ENCODE data around the gene XPNPEP3. TPM values are rescaled to one million over a fixed set of nuclear protein-coding genes. Genes with fewer than 3 reads are reported as not detected.

Gene XPNPEP3
- 10 to 100 TPM in 1 of 2 donors, 1 to 10 TPM in 1; 9.5 to 12.6 TPM for total RNA-seq
- 10 to 100 TPM in 1 of 2 donors, 1 to 10 TPM in 1; 9.2 to 11.6 TPM for polyA plus RNA-seq (ENCODE audit: insufficient read length in 2 of 2)
- long read RNA-seq, donor 1, full-length matches to known transcripts, result 2 of 2 reads
- long read RNA-seq, donor 1, partial matches to known transcripts, result 0 of 2 reads
- long read RNA-seq, donor 1, other reads (novel, unspliced or antisense), result 0 of 2 reads
- long read RNA-seq, donor 2, partial matches to known transcripts, result 0 of 1 reads
- long read RNA-seq, donor 2, other reads (novel, unspliced or antisense), result 0 of 1 reads
- long read RNA-seq, donor 3, result 0 reads
- long read RNA-seq, donor 4, partial matches to known transcripts, result 0 of 1 reads
- long read RNA-seq, donor 4, other reads (novel, unspliced or antisense), result 0 of 1 reads

GRCh38 chr22:40856513-40857308, at the start of gene XPNPEP3, which contains the start of gene ST13:
TSS of gene XPNPEP3 (plus strand) at chr22:40857148. CDS start at chr22:40857182, 34 bp downstream.
TSS of gene ST13 (minus strand) at chr22:40856639. CDS start at chr22:40856540, 99 bp downstream.
- WGBS (ENCODE audit: insufficient coverage), result under 1% methylated on average over 61 of the region's 63 CpGs
- peak within 1 kb of the TSS; percentile 99 for H3K27ac ChIP-seq (ENCODE audit: low read depth, low read length)
- H3K36me3 ChIP-seq (ENCODE audit: control insufficient read depth, insufficient read depth, low read length), result no peaks in the 10 kb centered on the region
- DNase-seq (ENCODE audit: low read depth in 4 of 6, low spot score in 6 of 6), result peak; percentile 91 to 99 (median 95)
- H3K4me1 ChIP-seq (ENCODE audit: control insufficient read depth, insufficient read depth, low read length), result peaks cover 9% of the 10 kb centered on the region
- no peaks in the 10 kb centered on the region for H3K27me3 ChIP-seq (ENCODE audit: control insufficient read depth, insufficient read depth, low read length)
- no peaks in the 10 kb centered on the region for H3K9me3 ChIP-seq (ENCODE audit: control insufficient read depth, insufficient read depth, low read length)
- H3K4me3 ChIP-seq (ENCODE audit: low read depth, low read length), result peak within 1 kb of the TSS; percentile 82

- Histone ChIP-seq H3K9me3 (ENCODE audit: control insufficient read depth, insufficient read depth, low read length) (no peaks in the 10 kb centered on the region), H3K4me1 (ENCODE audit: control insufficient read depth, insufficient read depth, low read length) (no peaks in the 10 kb centered on the region), H3K4me3 (ENCODE audit: low read depth, low read length) (no peak overlapping the region), H3K27me3 (ENCODE audit: control insufficient read depth, insufficient read depth, low read length) (no peaks in the 10 kb centered on the region), H3K36me3 (ENCODE audit: control insufficient read depth, insufficient read depth, low read length) (peaks cover 7% of the 10 kb centered on the region), H3K27ac (ENCODE audit: low read depth, low read length) (no peak overlapping the region)
- 67% methylated on average over 1 of the region's 6 CpGs for WGBS (ENCODE audit: insufficient coverage)
- DNase-seq (ENCODE audit: low read depth in 4 of 6, low spot score in 6 of 6), result peak in 1 of 6 donors; percentile 73
These were observed 48.7 kb upstream of the XPNPEP3 start for GRCh38 chr22:40808018-40808841.

- H3K4me3 ChIP-seq (ENCODE audit: low read depth, low read length), result no peak overlapping the region
- no peak for DNase-seq (ENCODE audit: low read depth in 4 of 6, low spot score in 6 of 6)
- no peaks in the 10 kb centered on the region for H3K9me3 ChIP-seq (ENCODE audit: control insufficient read depth, insufficient read depth, low read length)
- H3K4me1 ChIP-seq (ENCODE audit: control insufficient read depth, insufficient read depth, low read length), result peaks cover 9% of the 10 kb centered on the region
- no peak overlapping the region for H3K27ac ChIP-seq (ENCODE audit: low read depth, low read length)
- H3K36me3 ChIP-seq (ENCODE audit: control insufficient read depth, insufficient read depth, low read length), result peaks cover 4% of the 10 kb centered on the region
- no peaks in the 10 kb centered on the region for H3K27me3 ChIP-seq (ENCODE audit: control insufficient read depth, insufficient read depth, low read length)
These were observed 43.0 kb upstream of the XPNPEP3 start for GRCh38 chr22:40813912-40814315.

GRCh38 chr22:40817737-40818136, 39.2 kb upstream of the XPNPEP3 start:
- H3K36me3 ChIP-seq (ENCODE audit: control insufficient read depth, insufficient read depth, low read length), result peaks cover 6% of the 10 kb centered on the region
- H3K9me3 ChIP-seq (ENCODE audit: control insufficient read depth, insufficient read depth, low read length), result no peaks in the 10 kb centered on the region
- H3K4me3 ChIP-seq (ENCODE audit: low read depth, low read length), result no peak overlapping the region
- peaks cover 9% of the 10 kb centered on the region for H3K4me1 ChIP-seq (ENCODE audit: control insufficient read depth, insufficient read depth, low read length)
- H3K27ac ChIP-seq (ENCODE audit: low read depth, low read length), result no peak overlapping the region
- DNase-seq (ENCODE audit: low read depth in 4 of 6, low spot score in 6 of 6), result no peak
- H3K27me3 ChIP-seq (ENCODE audit: control insufficient read depth, insufficient read depth, low read length), result no peaks in the 10 kb centered on the region
- WGBS (ENCODE audit: insufficient coverage), result 91% methylated on average over 4 of the region's 4 CpGs

GRCh38 chr22:40818192-40818746, 38.7 kb upstream of the XPNPEP3 start:
- no peak for DNase-seq (ENCODE audit: low read depth in 4 of 6, low spot score in 6 of 6)
- H3K4me1 ChIP-seq (ENCODE audit: control insufficient read depth, insufficient read depth, low read length), result peaks cover 9% of the 10 kb centered on the region
- no peak overlapping the region for H3K27ac ChIP-seq (ENCODE audit: low read depth, low read length)
- H3K27me3 ChIP-seq (ENCODE audit: control insufficient read depth, insufficient read depth, low read length), result no peaks in the 10 kb centered on the region
- H3K36me3 ChIP-seq (ENCODE audit: control insufficient read depth, insufficient read depth, low read length), result peaks cover 4% of the 10 kb centered on the region
- H3K4me3 ChIP-seq (ENCODE audit: low read depth, low read length), result peak overlapping the region; percentile 97
- H3K9me3 ChIP-seq (ENCODE audit: control insufficient read depth, insufficient read depth, low read length), result no peaks in the 10 kb centered on the region
- WGBS (ENCODE audit: insufficient coverage), result 64% methylated on average over 11 of the region's 14 CpGs

- Histone ChIP-seq H3K36me3 (ENCODE audit: control insufficient read depth, insufficient read depth, low read length) (peaks cover 5% of the 10 kb centered on the region), H3K9me3 (ENCODE audit: control insufficient read depth, insufficient read depth, low read length) (no peaks in the 10 kb centered on the region), H3K4me3 (ENCODE audit: low read depth, low read length) (peak within 1 kb of the TSS; percentile 97), H3K27me3 (ENCODE audit: control insufficient read depth, insufficient read depth, low read length) (no peaks in the 10 kb centered on the region), H3K4me1 (ENCODE audit: control insufficient read depth, insufficient read depth, low read length) (peaks cover 9% of the 10 kb centered on the region), H3K27ac (ENCODE audit: low read depth, low read length) (peak within 1 kb of the TSS; percentile 77)
- WGBS (ENCODE audit: insufficient coverage), result under 1% methylated on average over 48 of the region's 61 CpGs
- DNase-seq (ENCODE audit: low read depth in 4 of 6, low spot score in 6 of 6), result peak; percentile 58 to 96 (median 80)
These were observed 38.0 kb upstream of the XPNPEP3 start, which contains the start of gene SLC25A17 for GRCh38 chr22:40818747-40819598. TSS of gene SLC25A17 (minus strand) at chr22:40819346. CDS start at chr22:40819248, 98 bp downstream.

- peaks cover 9% of the 10 kb centered on the region for H3K4me1 ChIP-seq (ENCODE audit: control insufficient read depth, insufficient read depth, low read length)
- H3K4me3 ChIP-seq (ENCODE audit: low read depth, low read length), result peak overlapping the region; percentile 97
- no peaks in the 10 kb centered on the region for H3K9me3 ChIP-seq (ENCODE audit: control insufficient read depth, insufficient read depth, low read length)
- H3K27me3 ChIP-seq (ENCODE audit: control insufficient read depth, insufficient read depth, low read length), result no peaks in the 10 kb centered on the region
- peak overlapping the region; percentile 58 for H3K27ac ChIP-seq (ENCODE audit: low read depth, low read length)
- DNase-seq (ENCODE audit: low read depth in 4 of 6, low spot score in 6 of 6), result no peak
- WGBS (ENCODE audit: insufficient coverage), result no CpG with 5 or more reads among the region's 4 CpGs
- H3K36me3 ChIP-seq (ENCODE audit: control insufficient read depth, insufficient read depth, low read length), result peaks cover 8% of the 10 kb centered on the region
These were observed 37.3 kb upstream of the XPNPEP3 start for GRCh38 chr22:40819599-40820140.

GRCh38 chr22:40823426-40823825, 33.5 kb upstream of the XPNPEP3 start:
- Histone ChIP-seq H3K36me3 (ENCODE audit: control insufficient read depth, insufficient read depth, low read length) (peaks cover 16% of the 10 kb centered on the region), H3K9me3 (ENCODE audit: control insufficient read depth, insufficient read depth, low read length) (no peaks in the 10 kb centered on the region), H3K4me3 (ENCODE audit: low read depth, low read length) (no peak overlapping the region), H3K4me1 (ENCODE audit: control insufficient read depth, insufficient read depth, low read length) (peaks cover 4% of the 10 kb centered on the region), H3K27me3 (ENCODE audit: control insufficient read depth, insufficient read depth, low read length) (no peaks in the 10 kb centered on the region), H3K27ac (ENCODE audit: low read depth, low read length) (no peak overlapping the region)
- no CpG with 5 or more reads among the region's 1 CpG for WGBS (ENCODE audit: insufficient coverage)
- no peak for DNase-seq (ENCODE audit: low read depth in 4 of 6, low spot score in 6 of 6)
